ENCODE measurements around the gene SH3GL2. TPM values are rescaled to one million over a fixed set of nuclear protein-coding genes. Genes with fewer than 3 reads are reported as not detected.

Gene SH3GL2
- total RNA-seq, 4 donors from 2014 or later = not detected

GRCh38 chr9:17630531-17630949, 51.7 kb downstream of the SH3GL2 start:
- DNase-seq (ENCODE audit: low spot score in 2 of 2) = no peak
- H3K4me3 ChIP-seq (ENCODE audit: low read depth, poor library complexity, severe bottlenecking) = no peak overlapping the region
- 50 to 61% methylated on average over 2 of the region's 2 CpGs for WGBS, 2 donors
- intact Hi-C loops (cut with DNase I; ENCODE audit: low total_unique reads) = no loop called here
- no peak for TF ChIP-seq POLR2A (IDR thresholded peaks at IDR 0.05)
- TF ChIP-seq CTCF (IDR thresholded peaks at IDR 0.05) = no peak

- H3K4me3 ChIP-seq (ENCODE audit: low read depth, poor library complexity, severe bottlenecking) = no peak overlapping the region
- no peak for DNase-seq (ENCODE audit: low spot score in 2 of 2)
- intact Hi-C loops (cut with DNase I; ENCODE audit: low total_unique reads) = no loop called here
- TF ChIP-seq POLR2A (IDR thresholded peaks at IDR 0.05) (no peak), CTCF (IDR thresholded peaks at IDR 0.05) (no peak)
Measured at GRCh38 chr9:17631396-17631795, 52.5 kb downstream of the SH3GL2 start.

DNA sequence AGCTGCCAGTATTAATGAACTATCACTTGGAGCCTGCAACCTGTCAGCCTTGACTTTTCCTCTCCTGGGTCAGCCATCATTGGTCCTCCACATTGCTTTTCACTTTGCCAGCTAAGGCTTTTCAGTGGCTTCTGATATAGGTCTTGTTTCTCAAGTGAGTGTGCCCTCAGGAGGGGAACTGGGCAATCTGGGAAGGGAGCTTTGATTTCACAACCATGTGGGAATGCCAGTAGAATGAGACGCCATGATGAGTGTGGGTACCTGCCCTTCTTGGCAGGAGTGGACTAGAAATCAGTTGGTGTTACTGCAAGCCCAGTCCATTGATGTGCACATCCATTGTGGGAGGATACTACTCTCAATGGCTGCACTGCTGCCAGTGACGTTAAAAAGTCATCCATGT, 54.1 kb downstream of the SH3GL2 start:
- intact Hi-C loops (cut with DNase I; ENCODE audit: low total_unique reads) = no loop called here
- 41 to 63% methylated on average over 2 of the region's 2 CpGs for WGBS, 2 donors
- no peak for DNase-seq (ENCODE audit: low spot score in 2 of 2)
- H3K4me3 ChIP-seq (ENCODE audit: low read depth, poor library complexity, severe bottlenecking) = no peak overlapping the region
- TF ChIP-seq POLR2A (IDR thresholded peaks at IDR 0.05) (no peak), CTCF (IDR thresholded peaks at IDR 0.05) (no peak)

- no peak for TF ChIP-seq CTCF (IDR thresholded peaks at IDR 0.05)
- TF ChIP-seq POLR2A (IDR thresholded peaks at IDR 0.05) = no peak
- no peak for DNase-seq (ENCODE audit: low spot score in 2 of 2)
- WGBS, 2 donors = 59 to 63% methylated on average over 2 of the region's 2 CpGs
- intact Hi-C loops (cut with DNase I; ENCODE audit: low total_unique reads) = no loop called here
- no peak overlapping the region for H3K4me3 ChIP-seq (ENCODE audit: low read depth, poor library complexity, severe bottlenecking)
Measured at GRCh38 chr9:17635115-17635890, 56.4 kb downstream of the SH3GL2 start.

DNA sequence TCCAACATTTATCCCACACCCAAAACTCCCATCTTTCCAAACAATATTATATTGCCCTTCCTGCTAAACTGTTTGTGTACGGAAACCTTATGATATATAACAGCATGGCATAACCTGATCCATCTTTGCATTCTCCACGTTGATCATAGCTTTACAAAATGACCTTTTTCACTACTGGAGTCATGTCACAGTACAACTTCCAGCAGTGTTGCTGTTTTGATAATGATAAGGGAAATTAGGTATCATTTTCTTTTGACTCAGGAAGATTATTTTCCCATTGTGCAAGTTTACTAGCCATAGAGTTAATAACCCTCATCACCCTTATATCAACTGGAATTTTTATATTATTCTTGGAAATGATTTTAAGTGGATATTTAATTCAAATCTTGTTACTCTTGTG, 57.5 kb downstream of the SH3GL2 start:
- intact Hi-C loops (cut with DNase I; ENCODE audit: low total_unique reads) = no loop called here
- TF ChIP-seq CTCF (IDR thresholded peaks at IDR 0.05) = no peak
- no peak for TF ChIP-seq POLR2A (IDR thresholded peaks at IDR 0.05)
- DNase-seq (ENCODE audit: low spot score in 2 of 2) = no peak
- H3K4me3 ChIP-seq (ENCODE audit: low read depth, poor library complexity, severe bottlenecking) = no peak overlapping the region
- 72 to 78% methylated on average over 2 of the region's 2 CpGs for WGBS, 2 donors

DNA sequence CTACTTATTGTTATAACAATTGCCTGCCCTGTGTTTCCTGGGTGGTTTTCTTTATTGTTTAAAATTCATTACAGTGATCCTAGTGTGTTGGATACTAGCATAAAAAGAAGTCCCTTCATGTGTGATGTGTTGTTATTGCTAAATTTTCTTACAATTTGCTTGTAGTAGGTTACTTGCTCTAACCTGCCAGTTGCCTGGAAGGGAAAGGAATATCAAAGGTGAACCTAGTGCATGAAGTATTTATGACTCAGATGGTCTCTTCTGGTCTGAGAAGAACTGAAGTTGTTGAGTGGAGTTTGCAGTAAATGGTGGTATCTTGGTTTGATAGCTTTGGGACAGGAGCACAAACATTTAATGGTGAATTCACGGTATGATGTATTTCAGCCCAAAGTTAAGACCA, 58.0 kb downstream of the SH3GL2 start:
- intact Hi-C loops (cut with DNase I; ENCODE audit: low total_unique reads) = no loop called here
- DNase-seq (ENCODE audit: low spot score in 2 of 2) = no peak
- H3K4me3 ChIP-seq (ENCODE audit: low read depth, poor library complexity, severe bottlenecking) = no peak overlapping the region
- TF ChIP-seq CTCF (IDR thresholded peaks at IDR 0.05) = no peak
- no peak for TF ChIP-seq POLR2A (IDR thresholded peaks at IDR 0.05)
- WGBS, 2 donors = 83 to 89% methylated on average over 1 of the region's 1 CpG
